HepG2 (cell line): ENCODE measurements around the gene ANG. TPM values are rescaled to one million over a fixed set of nuclear protein-coding genes. Genes with fewer than 3 reads are reported as not detected.
A peak's percentile ranks its signal among the peaks of the same experiment; 100 is the strongest.

Source experiments
- IKZF1 ChIP-seq: fragments of 450-650 bp; IDR thresholded peaks from 2 replicates; pipeline ENCODE4 v1.7.1; 2016
- KDM3A ChIP-seq: IDR thresholded peaks from 2 replicates; pipeline ENCODE4 v1.6.1; 2018; ENCODE audit warnings: low read depth, missing compliant biosample characterization
- MBD4 ChIP-seq: IDR thresholded peaks from 2 replicates; pipeline ENCODE4 v1.6.1; 2012; ENCODE audit warnings: low read length, inconsistent platforms, borderline replicate concordance
- NR2F6 ChIP-seq, 2 experiments: IDR thresholded peaks; 2 replicates each; pipeline ENCODE4 v1.6.1; 2016; ENCODE audit warnings: antibody characterized with exemption in 1 of 2, mild to moderate bottlenecking in 1 of 2
- PHB2 ChIP-seq: fragments of 450-650 bp; IDR thresholded peaks from 2 replicates; pipeline ENCODE4 v1.6.1; 2018; ENCODE audit not compliant: partially characterized antibody
- PLSCR1 ChIP-seq: sonication (generic); formaldehyde crosslinking; IDR thresholded peaks from 2 replicates; pipeline ENCODE4 v1.5.0; 2020; ENCODE audit warnings: missing genetic modification reagents, mild to moderate bottlenecking, borderline replicate concordance
- POLR2A ChIP-seq, 2 experiments: IDR thresholded peaks; 2 replicates each; pipeline ENCODE4 v1.6.1; 2011; ENCODE audit warnings: low read depth in 2 of 2, low read length in 2 of 2, mild to moderate bottlenecking in 1 of 2, moderate library complexity in 1 of 2; ENCODE audit not compliant: insufficient read depth in 1 of 2
- SMAD3 ChIP-seq: sonication (generic); formaldehyde crosslinking; IDR thresholded peaks from 2 replicates; pipeline ENCODE4 v1.4.0; 2020; ENCODE audit warnings: missing genetic modification reagents
- SMAD9 ChIP-seq: sonication (generic); formaldehyde crosslinking; IDR thresholded peaks from 2 replicates; pipeline ENCODE4 v1.5.1; 2020; ENCODE audit warnings: mild to moderate bottlenecking, missing genetic modification reagents
- SRY ChIP-seq: sonication (generic); formaldehyde crosslinking; IDR thresholded peaks from 2 replicates; pipeline ENCODE4 v1.8.0; 2022; ENCODE audit warnings: mild to moderate bottlenecking, missing genetic modification reagents
- STAG1 ChIP-seq: sonication (generic); formaldehyde crosslinking; IDR thresholded peaks from 2 replicates; pipeline ENCODE4 v1.4.0; 2020; ENCODE audit warnings: missing genetic modification reagents
- ZBTB10 ChIP-seq: sonication (generic); formaldehyde crosslinking; IDR thresholded peaks from 2 replicates; pipeline ENCODE4 v1.4.0; 2020; ENCODE audit warnings: missing genetic modification reagents, borderline replicate concordance
- ZFP82 ChIP-seq: sonication (generic); formaldehyde crosslinking; IDR thresholded peaks from 2 replicates; pipeline ENCODE4 v1.5.1; 2020; ENCODE audit warnings: mild to moderate bottlenecking, missing genetic modification reagents, borderline replicate concordance
- ZMYM2 ChIP-seq: sonication (generic); formaldehyde crosslinking; IDR thresholded peaks from 2 replicates; pipeline ENCODE4 v1.8.0; 2022; ENCODE audit warnings: mild to moderate bottlenecking, missing genetic modification reagents
- ZNF20 ChIP-seq: sonication (generic); formaldehyde crosslinking; IDR thresholded peaks from 2 replicates; pipeline ENCODE4 v1.4.0; 2020; ENCODE audit warnings: mild to moderate bottlenecking, moderate library complexity, missing genetic modification reagents
- ZNF260 ChIP-seq: sonication (generic); formaldehyde crosslinking; IDR thresholded peaks from 2 replicates; pipeline ENCODE4 v1.4.0; 2020; ENCODE audit warnings: missing genetic modification reagents, low read depth, mild to moderate bottlenecking, borderline replicate concordance
- ZNF274 ChIP-seq: sonication (generic); formaldehyde crosslinking; IDR thresholded peaks from 2 replicates; pipeline ENCODE4 v1.5.1; 2020; ENCODE audit warnings: mild to moderate bottlenecking, missing genetic modification reagents
- ZNF335 ChIP-seq: sonication (generic); formaldehyde crosslinking; IDR thresholded peaks from 2 replicates; pipeline ENCODE4 v1.4.0; 2020; ENCODE audit warnings: missing genetic modification reagents
- ZNF354B ChIP-seq: sonication (generic); formaldehyde crosslinking; IDR thresholded peaks from 2 replicates; pipeline ENCODE4 v1.8.0; 2022; ENCODE audit warnings: mild to moderate bottlenecking, missing genetic modification reagents
- ZNF496 ChIP-seq: sonication (generic); formaldehyde crosslinking; IDR thresholded peaks from 2 replicates; pipeline ENCODE4 v1.8.1; 2023; ENCODE audit warnings: mild to moderate bottlenecking, moderate library complexity, missing genetic modification reagents; ENCODE audit not compliant: insufficient replicate concordance
- ZNF543 ChIP-seq: sonication (generic); formaldehyde crosslinking; IDR thresholded peaks from 2 replicates; pipeline ENCODE4 v1.4.0; 2020; ENCODE audit warnings: mild to moderate bottlenecking, missing genetic modification reagents
- ZNF605 ChIP-seq: sonication (generic); formaldehyde crosslinking; IDR thresholded peaks from 2 replicates; pipeline ENCODE4 v1.8.0; 2022; ENCODE audit warnings: mild to moderate bottlenecking, missing genetic modification reagents
- ZNF841 ChIP-seq: sonication (generic); formaldehyde crosslinking; IDR thresholded peaks from 2 replicates; pipeline ENCODE4 v1.8.1; 2023; ENCODE audit warnings: missing genetic modification reagents, borderline replicate concordance
- polyA plus RNA-seq, 8 experiments: library from polyadenylated mRNA; depleted of rRNA in 3 of 8; stranded (reverse) in 7 of 8; unstranded in 1 of 8; fragments of >200 nt; fragmentation: Illumina TruSeq in 4 of 8; extraction: Trizol in 4 of 8; gene quantifications; 2 replicates each; pipeline versions ENCODE4 v1.2.1 to v1.2.3, GENCODE V29; 2011 to 2016; ENCODE audit warnings: low read depth in 4 of 8, missing spikeins in 1 of 8, mixed read lengths in 1 of 8; ENCODE audit not compliant: insufficient read depth in 1 of 8
- total RNA-seq, 5 experiments: library from RNA; depleted of rRNA; stranded (reverse); fragments of >200 nt; fragmentation: Illumina TruSeq; extraction: Trizol; gene quantifications; 2 replicates each; pipeline ENCODE4 v1.2.3, GENCODE V29; 2016; ENCODE audit warnings: low read depth in 1 of 5
- TF ChIP-seq, protein P1 (sequence below): sonication (generic); formaldehyde crosslinking; IDR thresholded peaks from 2 replicates; pipeline ENCODE4 v1.5.1; 2020; ENCODE audit warnings: mild to moderate bottlenecking, missing genetic modification reagents, borderline replicate concordance
- TF ChIP-seq, protein P2 (sequence below): sonication (generic); formaldehyde crosslinking; IDR thresholded peaks from 2 replicates; pipeline ENCODE4 v1.4.0; 2020; ENCODE audit warnings: missing genetic modification reagents, borderline replicate concordance

Gene ANG
- total and polyA plus RNA-seq, 2 of the 13 experiments (the other 11 are each of a cell fraction or from before 2014, with no cell fraction given): 83.6 to 401 TPM

DNA sequence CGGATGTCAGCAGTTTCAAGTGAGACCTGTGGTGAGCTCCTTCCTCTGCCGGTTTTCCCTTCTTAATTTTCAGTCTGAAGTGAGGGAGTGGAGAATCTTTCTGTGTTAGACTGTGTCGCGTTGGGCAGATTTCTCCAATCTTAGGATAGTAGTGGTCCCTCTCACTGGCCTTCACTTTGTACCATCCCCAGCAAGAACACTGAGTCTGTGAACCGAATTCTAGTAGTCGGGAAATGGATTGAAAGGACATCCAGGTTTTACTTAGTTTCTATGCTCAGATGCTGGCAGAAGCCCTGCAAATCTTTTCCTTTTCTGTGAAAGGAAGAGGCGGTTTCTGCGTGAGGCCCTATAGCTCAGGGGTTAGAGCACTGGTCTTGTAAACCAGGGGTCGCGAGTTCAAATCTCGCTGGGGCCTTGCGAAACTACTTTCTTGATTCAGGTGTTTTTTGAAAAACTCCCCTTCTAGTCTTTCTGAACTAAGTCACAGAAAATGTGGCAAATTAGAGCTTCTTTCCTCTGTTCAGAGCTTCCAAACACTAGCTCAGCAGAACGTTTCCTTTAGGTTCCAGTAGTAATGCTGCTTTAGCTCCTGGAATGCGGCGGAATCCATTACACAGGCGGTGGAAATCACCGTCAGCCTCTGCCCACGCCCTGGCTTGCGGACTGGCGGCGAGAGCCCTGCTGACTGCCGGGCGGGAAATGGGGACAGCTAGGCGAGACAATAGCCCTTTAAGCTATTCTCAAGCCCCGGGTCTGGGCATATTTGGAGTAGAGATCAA is 7.0 kb upstream of the ANG start (continued):
- TF ChIP-seq, protein P1, sequence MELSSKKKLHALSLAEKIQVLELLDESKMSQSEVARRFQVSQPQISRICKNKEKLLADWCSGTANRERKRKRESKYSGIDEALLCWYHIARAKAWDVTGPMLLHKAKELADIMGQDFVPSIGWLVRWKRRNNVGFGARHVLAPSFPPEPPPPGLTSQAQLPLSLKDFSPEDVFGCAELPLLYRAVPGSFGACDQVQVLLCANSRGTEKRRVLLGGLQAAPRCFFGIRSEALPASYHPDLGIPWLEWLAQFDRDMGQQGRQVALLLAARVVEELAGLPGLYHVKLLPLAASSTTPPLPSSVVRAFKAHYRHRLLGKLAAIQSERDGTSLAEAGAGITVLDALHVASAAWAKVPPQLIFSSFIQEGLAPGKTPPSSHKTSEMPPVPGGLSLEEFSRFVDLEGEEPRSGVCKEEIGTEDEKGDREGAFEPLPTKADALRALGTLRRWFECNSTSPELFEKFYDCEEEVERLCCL (CRISPR knock-in tag): no peak; the same call in 1 of the 2 replicates
- TF ChIP-seq SRY (CRISPR knock-in tag) (0 out of 2 replicates have a peak, but pooled peaks have one; percentile 67), ZMYM2 (CRISPR knock-in tag) (peak; percentile 94), PLSCR1 (CRISPR knock-in tag) (no peak), SMAD9 (CRISPR knock-in tag) (no peak), KDM3A (CRISPR knock-in tag) (peak; percentile 11; the same call in 1 of the 2 replicates), ZNF335 (CRISPR knock-in tag) (no peak), STAG1 (CRISPR knock-in tag) (no peak), ZNF543 (CRISPR knock-in tag) (no peak), NR2F6 (IDR thresholded peaks at IDR 0.05) (peak; percentile 68), NR2F6 (CRISPR knock-in tag; IDR thresholded peaks at IDR 0.05) (peak; percentile 46), ZNF841 (no peak), ZNF274 (CRISPR knock-in tag) (no peak), IKZF1 (no peak), ZNF354B (CRISPR knock-in tag) (no peak; the same call in 1 of the 2 replicates), ZNF605 (CRISPR knock-in tag) (no peak), ZNF496 (CRISPR knock-in tag) (no peak), ZBTB10 (CRISPR knock-in tag) (peak; percentile 62; the same call in 1 of the 2 replicates), POLR2A (IDR thresholded peaks at IDR 0.05; ENCODE audit: insufficient read depth in 1 of 2, low read depth in 2 of 2, low read length in 2 of 2) (peak in 1 of 2 experiments; percentile 12; a peak in 1 of 4 replicates), ZFP82 (CRISPR knock-in tag) (no peak), MBD4 (no peak), ZNF20 (CRISPR knock-in tag) (no peak; the same call in 1 of the 2 replicates), PHB2 (no peak), ZNF260 (CRISPR knock-in tag) (no peak), SMAD3 (CRISPR knock-in tag) (peak; percentile 80; the same call in 1 of the 2 replicates)
- TF ChIP-seq, protein P2, sequence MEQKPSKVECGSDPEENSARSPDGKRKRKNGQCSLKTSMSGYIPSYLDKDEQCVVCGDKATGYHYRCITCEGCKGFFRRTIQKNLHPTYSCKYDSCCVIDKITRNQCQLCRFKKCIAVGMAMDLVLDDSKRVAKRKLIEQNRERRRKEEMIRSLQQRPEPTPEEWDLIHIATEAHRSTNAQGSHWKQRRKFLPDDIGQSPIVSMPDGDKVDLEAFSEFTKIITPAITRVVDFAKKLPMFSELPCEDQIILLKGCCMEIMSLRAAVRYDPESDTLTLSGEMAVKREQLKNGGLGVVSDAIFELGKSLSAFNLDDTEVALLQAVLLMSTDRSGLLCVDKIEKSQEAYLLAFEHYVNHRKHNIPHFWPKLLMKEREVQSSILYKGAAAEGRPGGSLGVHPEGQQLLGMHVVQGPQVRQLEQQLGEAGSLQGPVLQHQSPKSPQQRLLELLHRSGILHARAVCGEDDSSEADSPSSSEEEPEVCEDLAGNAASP (CRISPR knock-in tag): no peak; the same call in 1 of the 2 replicates
